ENCODE data around the gene CCR2. TPM values are rescaled to one million over a fixed set of nuclear protein-coding genes. Genes with fewer than 3 reads are reported as not detected.

Gene CCR2
- total RNA-seq, 1 donor from 2014 or later, result 1.2 TPM

DNA sequence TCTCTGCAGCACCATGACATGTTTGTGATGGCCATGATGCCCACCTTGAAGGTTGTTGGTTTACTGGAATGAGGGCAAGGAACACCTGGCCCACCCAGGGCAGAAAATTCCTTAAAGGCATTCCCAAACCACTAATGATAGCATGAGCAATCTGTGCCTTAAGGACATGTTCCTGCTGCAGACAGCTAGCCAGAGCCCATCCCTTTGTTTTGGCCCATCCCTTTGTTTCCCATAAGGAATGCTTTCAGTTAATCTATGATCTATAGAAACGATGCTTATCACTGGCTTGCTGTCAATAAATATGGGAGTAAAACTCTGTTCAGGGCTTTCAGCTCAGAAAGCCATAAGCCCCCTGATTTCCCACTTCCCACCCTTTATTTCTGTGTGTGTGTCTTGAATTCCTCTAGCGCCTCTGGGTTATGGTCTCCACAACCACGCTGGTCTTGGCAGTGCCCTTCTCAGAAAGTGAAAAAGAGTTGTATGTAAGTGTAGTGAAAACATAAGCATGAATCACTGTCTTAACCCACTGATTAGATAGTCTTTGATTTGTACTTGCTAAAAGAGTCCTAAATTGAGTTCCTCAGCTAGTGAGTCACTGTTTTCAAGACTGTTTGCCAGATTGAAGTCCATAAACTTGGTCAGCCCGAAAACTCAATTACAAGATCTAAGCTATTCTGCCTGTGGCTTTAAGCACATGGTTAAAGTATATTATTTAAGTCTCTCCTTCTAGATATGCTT lies 19.0 kb upstream of the CCR2 start:
- no peak for DNase-seq (ENCODE audit: extremely low spot score in 2 of 2)
- H3K27me3 ChIP-seq, result no peaks in the 10 kb centered on the region
- intact Hi-C loops (cut with DNase I), result no loop called here
- TF ChIP-seq, protein P1, sequence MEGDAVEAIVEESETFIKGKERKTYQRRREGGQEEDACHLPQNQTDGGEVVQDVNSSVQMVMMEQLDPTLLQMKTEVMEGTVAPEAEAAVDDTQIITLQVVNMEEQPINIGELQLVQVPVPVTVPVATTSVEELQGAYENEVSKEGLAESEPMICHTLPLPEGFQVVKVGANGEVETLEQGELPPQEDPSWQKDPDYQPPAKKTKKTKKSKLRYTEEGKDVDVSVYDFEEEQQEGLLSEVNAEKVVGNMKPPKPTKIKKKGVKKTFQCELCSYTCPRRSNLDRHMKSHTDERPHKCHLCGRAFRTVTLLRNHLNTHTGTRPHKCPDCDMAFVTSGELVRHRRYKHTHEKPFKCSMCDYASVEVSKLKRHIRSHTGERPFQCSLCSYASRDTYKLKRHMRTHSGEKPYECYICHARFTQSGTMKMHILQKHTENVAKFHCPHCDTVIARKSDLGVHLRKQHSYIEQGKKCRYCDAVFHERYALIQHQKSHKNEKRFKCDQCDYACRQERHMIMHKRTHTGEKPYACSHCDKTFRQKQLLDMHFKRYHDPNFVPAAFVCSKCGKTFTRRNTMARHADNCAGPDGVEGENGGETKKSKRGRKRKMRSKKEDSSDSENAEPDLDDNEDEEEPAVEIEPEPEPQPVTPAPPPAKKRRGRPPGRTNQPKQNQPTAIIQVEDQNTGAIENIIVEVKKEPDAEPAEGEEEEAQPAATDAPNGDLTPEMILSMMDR (IDR thresholded peaks at IDR 0.05), result no peak
- TF ChIP-seq POLR2A (IDR thresholded peaks at IDR 0.05), result no peak
- TF ChIP-seq POLR2AphosphoS5 (IDR thresholded peaks at IDR 0.05; ENCODE audit: insufficient read depth in 1 of 2, low read depth in 1 of 2), result no peak
- H3K4me3 ChIP-seq, result no peak overlapping the region
- no peaks in the 10 kb centered on the region for H3K36me3 ChIP-seq
- H3K4me1 ChIP-seq, result no peaks in the 10 kb centered on the region
- no peaks in the 10 kb centered on the region for H3K9me3 ChIP-seq
- peak overlapping the region; percentile 69 for H3K27ac ChIP-seq

DNA sequence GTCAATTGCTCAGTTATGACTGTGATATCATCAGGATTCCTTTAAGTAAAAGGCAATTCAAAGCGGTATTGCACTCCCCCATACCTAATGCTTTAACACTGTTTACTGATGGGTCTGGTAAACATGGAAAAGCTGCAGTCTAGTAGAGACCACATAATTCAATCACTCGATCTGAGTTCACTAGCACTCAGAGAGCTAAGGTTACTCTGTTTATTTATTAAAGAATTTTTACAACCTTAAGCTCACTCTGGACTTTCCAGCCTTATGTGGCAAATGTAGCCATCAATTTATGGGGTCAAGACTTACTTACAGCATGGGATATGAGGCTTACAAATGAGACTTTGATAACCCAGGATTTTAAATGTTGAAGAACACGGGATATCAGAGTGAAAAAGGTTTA lies 18.4 kb upstream of the CCR2 start:
- intact Hi-C loops (cut with DNase I), result no loop called here
- TF ChIP-seq POLR2AphosphoS5 (IDR thresholded peaks at IDR 0.05; ENCODE audit: insufficient read depth in 1 of 2, low read depth in 1 of 2), result no peak
- TF ChIP-seq, protein P1 (IDR thresholded peaks at IDR 0.05), result no peak
- no peak for TF ChIP-seq POLR2A (IDR thresholded peaks at IDR 0.05)
- DNase-seq (ENCODE audit: extremely low spot score in 2 of 2), result no peak

DNA sequence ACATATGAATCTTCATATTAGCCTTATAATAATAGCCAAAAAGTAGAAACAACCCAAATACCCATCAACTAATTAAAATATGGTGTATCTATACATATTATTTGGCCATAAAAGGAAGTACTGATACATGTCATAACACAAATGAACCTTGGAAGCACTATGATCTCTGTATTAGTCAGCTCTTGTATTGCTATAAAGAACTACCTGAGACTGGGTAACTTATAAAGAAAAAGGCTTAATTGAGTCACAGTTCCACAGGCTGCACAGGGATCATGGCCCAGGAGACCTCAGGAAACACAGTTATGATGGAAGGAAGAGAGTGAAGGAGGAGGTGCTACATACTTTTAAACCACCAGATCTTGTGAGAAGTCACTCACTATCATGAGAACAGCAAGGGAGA lies 16.0 kb upstream of the CCR2 start:
- H3K4me3 ChIP-seq, result no peak overlapping the region
- no peaks in the 10 kb centered on the region for H3K36me3 ChIP-seq
- intact Hi-C loops (cut with DNase I), result no loop called here
- H3K27ac ChIP-seq, result no peak overlapping the region
- no peaks in the 10 kb centered on the region for H3K4me1 ChIP-seq
- no peak for DNase-seq (ENCODE audit: extremely low spot score in 2 of 2)
- H3K9me3 ChIP-seq, result no peaks in the 10 kb centered on the region
- H3K27me3 ChIP-seq, result no peaks in the 10 kb centered on the region
- TF ChIP-seq POLR2AphosphoS5 (IDR thresholded peaks at IDR 0.05; ENCODE audit: insufficient read depth in 1 of 2, low read depth in 1 of 2) (no peak), POLR2A (IDR thresholded peaks at IDR 0.05) (no peak)
- TF ChIP-seq, protein P1 (IDR thresholded peaks at IDR 0.05), result no peak

More for the DNA sequence above, 18.4 kb upstream of the CCR2 start:
- Histone ChIP-seq H3K9me3 (no peaks in the 10 kb centered on the region), H3K27me3 (no peaks in the 10 kb centered on the region), H3K4me1 (no peaks in the 10 kb centered on the region), H3K36me3 (no peaks in the 10 kb centered on the region), H3K4me3 (no peak overlapping the region), H3K27ac (no peak overlapping the region)

DNA sequence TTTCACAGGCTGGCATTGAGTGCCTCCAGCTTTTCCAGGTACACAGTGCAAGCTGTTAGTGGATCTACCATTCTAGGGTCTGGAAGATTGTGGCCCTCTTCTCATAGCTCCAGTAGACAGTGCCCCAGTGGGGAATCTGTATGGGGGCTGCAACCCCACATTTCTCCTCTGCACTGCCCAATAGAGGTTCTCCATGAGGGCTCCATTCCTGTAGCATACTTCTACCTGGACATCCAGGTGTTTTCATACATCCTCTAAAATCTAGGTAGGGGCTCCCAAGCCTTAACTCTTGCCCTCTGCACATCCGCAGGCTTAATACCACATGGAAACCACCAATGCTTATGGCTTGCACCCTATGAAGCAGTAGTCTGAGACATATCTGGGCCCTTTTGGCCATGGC lies 15.1 kb upstream of the CCR2 start:
- no peak for DNase-seq (ENCODE audit: extremely low spot score in 2 of 2)
- TF ChIP-seq, protein P1 (IDR thresholded peaks at IDR 0.05), result no peak
- TF ChIP-seq POLR2A (IDR thresholded peaks at IDR 0.05) (no peak), POLR2AphosphoS5 (IDR thresholded peaks at IDR 0.05; ENCODE audit: insufficient read depth in 1 of 2, low read depth in 1 of 2) (no peak)
- Histone ChIP-seq H3K9me3 (no peaks in the 10 kb centered on the region), H3K36me3 (no peaks in the 10 kb centered on the region), H3K4me1 (no peaks in the 10 kb centered on the region), H3K27ac (no peak overlapping the region), H3K27me3 (no peaks in the 10 kb centered on the region), H3K4me3 (no peak overlapping the region)
- intact Hi-C loops (cut with DNase I), result no loop called here

DNA sequence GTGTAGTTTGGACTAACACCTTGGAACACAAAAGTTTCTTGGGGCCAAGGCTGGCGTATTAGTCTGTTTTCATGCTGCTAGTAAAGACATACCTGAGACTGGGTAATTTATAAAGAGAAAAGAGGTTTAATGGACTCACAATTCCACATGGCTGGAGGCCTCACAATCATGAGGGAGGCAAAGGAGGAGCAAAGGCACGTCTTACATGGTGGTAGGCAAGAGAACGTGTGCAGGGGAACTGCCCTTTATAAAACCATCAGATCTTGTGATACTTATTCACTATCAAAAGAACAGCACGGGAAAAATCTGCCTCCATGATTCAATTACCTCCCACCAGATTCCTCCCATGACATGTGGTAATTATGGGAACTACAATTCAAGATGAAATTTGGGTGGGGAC lies 9.4 kb upstream of the CCR2 start:
- no peak for TF ChIP-seq POLR2A (IDR thresholded peaks at IDR 0.05)
- TF ChIP-seq POLR2AphosphoS5 (IDR thresholded peaks at IDR 0.05; ENCODE audit: insufficient read depth in 1 of 2, low read depth in 1 of 2), result no peak
- TF ChIP-seq, protein P1 (IDR thresholded peaks at IDR 0.05), result no peak
- Histone ChIP-seq H3K4me3 (no peak overlapping the region), H3K9me3 (no peaks in the 10 kb centered on the region), H3K27ac (no peak overlapping the region), H3K36me3 (no peaks in the 10 kb centered on the region), H3K4me1 (no peaks in the 10 kb centered on the region), H3K27me3 (no peaks in the 10 kb centered on the region)
- intact Hi-C loops (cut with DNase I), result no loop called here
- DNase-seq (ENCODE audit: extremely low spot score in 2 of 2), result no peak
